GM13976 (cell line): ENCODE data around the gene RBM34.
"Not testable (repeated sequence)": the region's sequence is repeated elsewhere in the genome, so short reads cannot be mapped to it uniquely, and the experiment has no call there.

Experiments used
- DNase-seq: peaks from one replicate; pipeline ENCODE4 v3.0.0; 2012; ENCODE audit warnings: low spot score
- in situ Hi-C: fragments of 300-500 bp; cut with MboI; formaldehyde crosslinking; loops from one replicate; pipeline ENCODE4 v1.12.0; 2022; ENCODE audit warnings: low sequenced_read_pairs, mixed read lengths, inconsistent platforms; ENCODE audit not compliant: unreplicated experiment
- TF ChIP-seq, protein P1 (sequence below): IDR thresholded peaks from 2 replicates; pipeline ENCODE4 v1.5.1; 2012; ENCODE audit warnings: borderline replicate concordance, mild to moderate bottlenecking; ENCODE audit not compliant: insufficient read depth; ENCODE audit errors: extremely low read depth, missing control alignments, control extremely low read depth

Gene RBM34

DNA sequence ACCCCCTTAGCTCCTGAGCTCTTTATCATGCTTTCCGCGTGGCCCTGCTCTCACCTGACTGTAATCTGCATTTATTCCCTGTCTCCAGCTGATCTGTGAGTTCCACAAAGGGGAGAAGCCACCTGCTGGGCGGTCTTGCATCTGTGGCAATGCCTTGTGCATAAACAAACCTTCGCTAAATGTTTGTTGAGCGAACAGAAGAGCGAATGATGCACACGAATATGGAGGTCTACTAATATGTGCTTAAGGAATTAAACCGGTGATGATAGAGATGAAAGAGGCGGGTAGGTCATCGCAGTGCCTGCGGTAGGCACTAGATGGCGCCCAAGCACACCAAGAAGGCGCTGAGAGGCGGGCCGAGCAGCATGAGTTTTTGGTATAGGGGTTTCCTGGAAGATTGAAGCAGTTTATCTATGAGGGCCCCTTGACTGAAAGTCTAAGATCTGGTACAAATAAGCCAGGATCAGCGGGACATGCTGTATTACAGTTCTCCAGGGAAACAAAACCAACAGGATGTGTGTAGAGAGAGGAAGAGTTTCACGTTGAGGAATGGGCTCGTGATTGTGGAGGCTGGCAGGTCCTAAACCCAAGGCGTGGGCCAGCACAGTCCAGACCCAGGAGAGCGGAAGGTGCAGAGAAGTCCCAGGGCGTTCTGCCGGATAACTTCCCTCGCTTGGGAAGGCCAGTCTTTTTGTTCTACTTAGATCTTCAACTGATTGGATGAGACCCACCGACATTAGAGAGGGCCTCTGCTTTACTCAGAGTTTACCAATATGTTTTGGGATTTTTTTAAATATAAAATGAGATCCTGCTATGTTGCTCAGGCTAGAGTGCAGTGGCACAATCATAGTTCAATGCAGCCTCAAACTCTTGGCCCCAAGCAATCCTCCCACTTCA is 67.1 kb downstream of the RBM34 start:
- in situ Hi-C loops: loop anchor here (5.0 to 25.0 kb wide), 4 partner anchors 321 to 957 kb away; no protein-coding TSS in a partner anchor
- DNase-seq: peak; percentile 87
- TF ChIP-seq, protein P1, sequence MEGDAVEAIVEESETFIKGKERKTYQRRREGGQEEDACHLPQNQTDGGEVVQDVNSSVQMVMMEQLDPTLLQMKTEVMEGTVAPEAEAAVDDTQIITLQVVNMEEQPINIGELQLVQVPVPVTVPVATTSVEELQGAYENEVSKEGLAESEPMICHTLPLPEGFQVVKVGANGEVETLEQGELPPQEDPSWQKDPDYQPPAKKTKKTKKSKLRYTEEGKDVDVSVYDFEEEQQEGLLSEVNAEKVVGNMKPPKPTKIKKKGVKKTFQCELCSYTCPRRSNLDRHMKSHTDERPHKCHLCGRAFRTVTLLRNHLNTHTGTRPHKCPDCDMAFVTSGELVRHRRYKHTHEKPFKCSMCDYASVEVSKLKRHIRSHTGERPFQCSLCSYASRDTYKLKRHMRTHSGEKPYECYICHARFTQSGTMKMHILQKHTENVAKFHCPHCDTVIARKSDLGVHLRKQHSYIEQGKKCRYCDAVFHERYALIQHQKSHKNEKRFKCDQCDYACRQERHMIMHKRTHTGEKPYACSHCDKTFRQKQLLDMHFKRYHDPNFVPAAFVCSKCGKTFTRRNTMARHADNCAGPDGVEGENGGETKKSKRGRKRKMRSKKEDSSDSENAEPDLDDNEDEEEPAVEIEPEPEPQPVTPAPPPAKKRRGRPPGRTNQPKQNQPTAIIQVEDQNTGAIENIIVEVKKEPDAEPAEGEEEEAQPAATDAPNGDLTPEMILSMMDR: peak; percentile 90

DNA sequence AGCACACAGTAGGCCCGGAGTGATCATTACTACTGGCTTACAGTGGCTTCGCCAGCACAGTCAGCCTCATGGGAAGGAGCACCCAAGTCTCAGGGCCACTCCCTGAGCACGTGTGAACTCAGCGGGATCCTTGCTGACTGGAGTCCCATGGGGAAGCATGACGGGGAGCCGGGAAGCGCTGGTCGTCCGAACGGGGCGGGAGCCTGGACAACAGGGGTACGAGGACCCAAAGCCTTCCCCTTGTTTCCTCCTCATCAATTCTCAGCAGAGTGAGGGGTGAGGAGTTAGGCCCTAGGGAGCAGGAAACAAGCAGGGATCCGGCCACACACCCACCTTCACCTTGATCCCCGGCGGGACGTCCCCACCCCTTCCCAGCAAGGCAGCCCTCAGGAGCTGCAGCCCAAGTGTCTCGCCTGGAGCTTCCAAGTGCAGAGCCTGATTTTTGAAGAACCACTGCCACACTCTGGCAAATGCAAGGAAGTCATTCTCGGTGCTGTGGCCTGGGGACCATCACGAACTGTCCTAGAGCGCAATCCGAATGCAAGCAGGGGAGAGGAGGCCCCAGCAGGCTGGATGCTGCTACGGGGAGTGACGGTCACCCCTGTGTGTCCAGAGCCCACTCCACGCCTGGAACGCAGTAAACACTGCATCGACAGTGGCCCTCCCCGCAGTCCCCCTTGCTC is 67.9 kb downstream of the RBM34 start:
- in situ Hi-C loops: loop anchor here (5.0 to 25.0 kb wide), 4 partner anchors 322 to 956 kb away; no protein-coding TSS in a partner anchor
- TF ChIP-seq, protein P1: peak; percentile 48
- peak; percentile 49 for DNase-seq

DNA sequence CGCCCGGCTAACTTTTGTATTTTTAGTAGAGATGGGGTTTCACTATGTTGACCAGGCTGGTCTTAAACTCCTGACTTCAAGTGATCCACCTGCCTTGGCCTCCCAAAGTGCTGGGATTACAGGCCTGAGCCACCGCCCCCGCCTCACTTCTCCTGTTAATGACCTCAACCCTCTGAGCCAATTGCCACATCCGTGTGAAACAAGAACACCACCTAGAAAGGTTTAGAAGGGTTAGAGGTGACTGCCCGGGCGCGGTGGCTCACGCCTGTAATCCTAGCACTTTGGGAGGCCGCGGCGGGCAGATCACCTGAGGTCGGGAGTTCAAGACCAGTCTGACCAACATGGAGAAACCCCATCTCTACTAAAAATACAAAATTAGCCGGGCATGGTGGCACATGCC is 68.6 kb downstream of the RBM34 start:
- in situ Hi-C loops: loop anchor here (5.0 to 25.0 kb wide), 4 partner anchors 322 to 955 kb away; no protein-coding TSS in a partner anchor
- not testable (repeated sequence) for DNase-seq

DNA sequence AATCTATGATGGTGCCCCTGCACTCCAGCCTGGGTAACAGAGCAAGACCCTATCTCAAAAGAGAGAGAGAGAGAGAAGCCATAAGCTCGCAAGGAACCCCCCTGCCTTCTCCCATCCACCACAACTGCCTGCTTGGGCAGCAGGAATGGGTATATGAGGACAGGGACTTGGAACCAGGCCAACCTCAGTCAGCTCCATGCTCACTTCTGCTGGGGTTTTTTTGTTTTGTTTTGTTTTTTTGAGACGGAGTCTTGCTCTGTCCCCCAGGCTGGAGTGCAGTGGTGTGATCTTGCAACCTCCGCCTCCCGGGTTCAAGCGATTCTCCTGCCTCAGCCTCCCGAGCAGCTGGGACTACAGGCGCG is 69.0 kb downstream of the RBM34 start:
- not testable (repeated sequence) for DNase-seq
- in situ Hi-C loops: loop anchor here (5.0 to 25.0 kb wide), 4 partner anchors 323 to 955 kb away; no protein-coding TSS in a partner anchor

DNA sequence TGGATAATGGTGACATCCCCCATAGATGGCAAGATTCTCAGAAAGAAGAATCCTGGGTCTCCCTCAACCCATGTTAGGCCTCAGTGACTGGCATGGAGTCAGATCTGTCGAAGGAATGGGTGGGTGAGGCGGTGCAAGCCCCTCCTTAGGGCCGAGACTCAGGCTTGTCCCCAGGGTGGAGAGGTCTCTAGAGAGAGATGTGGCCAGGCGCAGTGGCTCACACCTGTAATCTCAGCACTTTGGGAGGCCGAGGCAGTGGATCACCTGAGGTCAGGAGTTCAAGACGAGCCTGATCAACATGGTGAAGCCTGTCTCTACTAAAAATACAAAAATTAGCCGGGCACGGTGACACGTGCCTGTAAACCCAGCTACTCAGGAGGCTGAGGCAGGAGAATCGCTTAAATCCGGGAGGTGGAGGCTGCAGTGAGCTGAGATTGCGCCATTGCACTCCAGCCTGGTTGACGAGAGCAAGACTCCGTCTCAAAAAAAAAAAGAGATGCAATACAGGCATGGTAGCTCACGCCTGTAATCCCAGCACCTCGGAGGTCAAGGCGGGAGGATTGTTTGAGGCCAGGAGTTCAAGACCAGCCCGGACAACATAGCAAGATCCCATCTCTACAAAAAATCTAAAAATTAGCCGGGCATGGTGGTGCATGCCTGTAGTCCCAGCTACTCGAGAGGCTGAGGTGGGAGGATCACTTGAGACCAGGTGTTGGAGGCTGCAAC is 69.6 kb downstream of the RBM34 start:
- in situ Hi-C loops: loop anchor here (5.0 to 25.0 kb wide), 4 partner anchors 323 to 954 kb away; no protein-coding TSS in a partner anchor
- not testable (repeated sequence) for DNase-seq

DNA sequence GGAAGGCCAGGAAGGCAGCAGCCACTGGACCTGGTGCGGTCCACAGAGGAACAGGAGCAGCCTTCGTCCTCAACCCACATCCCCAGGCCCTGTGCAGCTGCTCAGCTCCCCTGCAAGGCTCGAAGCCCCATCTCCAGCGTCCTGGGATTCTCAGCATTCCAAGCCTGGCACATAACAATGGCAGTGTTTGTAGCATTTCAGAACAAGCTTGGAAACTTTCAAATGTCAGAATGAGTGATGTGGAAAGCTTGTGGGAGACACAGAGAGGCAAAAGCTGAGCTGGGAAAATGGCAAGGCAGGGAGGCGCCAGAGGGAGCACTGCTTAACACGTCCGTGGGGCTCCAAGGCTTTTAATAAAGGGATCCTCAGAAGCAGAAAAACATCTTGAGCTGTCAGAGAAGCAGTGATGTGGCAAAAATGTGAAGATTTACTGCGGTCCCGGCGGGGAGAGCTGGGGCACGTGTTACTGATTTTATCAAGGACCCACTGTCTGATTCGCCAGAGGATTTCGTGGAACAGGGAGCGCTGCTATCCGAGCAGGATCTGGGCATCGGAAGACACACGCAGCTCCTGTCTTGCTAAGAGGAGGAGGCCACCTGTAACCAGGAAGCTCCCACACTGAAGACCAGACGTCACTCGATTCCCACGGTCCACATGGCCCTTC is 70.5 kb downstream of the RBM34 start:
- TF ChIP-seq, protein P1: no peak
- no peak for DNase-seq
- in situ Hi-C loops: loop anchor here (5.0 to 25.0 kb wide), 4 partner anchors 324 to 953 kb away; no protein-coding TSS in a partner anchor

DNA sequence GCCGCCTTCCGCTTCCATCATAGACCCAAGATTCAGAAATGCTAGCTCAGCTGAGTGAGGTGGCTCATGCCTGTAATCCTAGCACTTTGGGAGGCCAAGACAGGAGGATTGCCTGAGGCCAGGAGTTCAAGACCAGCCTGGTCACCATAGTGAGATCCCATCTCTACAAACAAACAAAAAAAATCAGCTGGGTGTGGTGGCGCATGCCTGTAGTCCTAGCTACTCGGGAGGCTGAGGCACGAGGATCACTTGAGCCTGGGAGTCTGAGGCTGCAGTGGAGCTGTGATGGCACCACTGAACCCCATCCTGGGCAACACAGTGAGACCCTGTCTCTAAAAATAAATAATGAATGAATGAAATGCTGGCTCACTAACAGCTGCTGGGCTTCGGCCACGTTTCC is 72.1 kb downstream of the RBM34 start:
- TF ChIP-seq, protein P1: no peak
- in situ Hi-C loops: loop anchor here (10.0 to 25.0 kb wide), 4 partner anchors 114 to 952 kb away; no protein-coding TSS in a partner anchor

More for the DNA sequence above, 72.1 kb downstream of the RBM34 start:
- DNase-seq: no peak
